HG03159 (cell line): ENCODE measurements around the gene CACHD1.
"Not testable (repeated sequence)": the region's sequence is repeated elsewhere in the genome, so short reads cannot be mapped to it uniquely, and the experiment has no call there.

Source experiments
- ATAC-seq: cut with Tn5 transposase; IDR thresholded peaks from one replicate; pipeline ENCODE4 v1.9.1; 2021; ENCODE audit warnings: mild to moderate bottlenecking, moderate library complexity; ENCODE audit not compliant: unreplicated experiment

Gene CACHD1

DNA sequence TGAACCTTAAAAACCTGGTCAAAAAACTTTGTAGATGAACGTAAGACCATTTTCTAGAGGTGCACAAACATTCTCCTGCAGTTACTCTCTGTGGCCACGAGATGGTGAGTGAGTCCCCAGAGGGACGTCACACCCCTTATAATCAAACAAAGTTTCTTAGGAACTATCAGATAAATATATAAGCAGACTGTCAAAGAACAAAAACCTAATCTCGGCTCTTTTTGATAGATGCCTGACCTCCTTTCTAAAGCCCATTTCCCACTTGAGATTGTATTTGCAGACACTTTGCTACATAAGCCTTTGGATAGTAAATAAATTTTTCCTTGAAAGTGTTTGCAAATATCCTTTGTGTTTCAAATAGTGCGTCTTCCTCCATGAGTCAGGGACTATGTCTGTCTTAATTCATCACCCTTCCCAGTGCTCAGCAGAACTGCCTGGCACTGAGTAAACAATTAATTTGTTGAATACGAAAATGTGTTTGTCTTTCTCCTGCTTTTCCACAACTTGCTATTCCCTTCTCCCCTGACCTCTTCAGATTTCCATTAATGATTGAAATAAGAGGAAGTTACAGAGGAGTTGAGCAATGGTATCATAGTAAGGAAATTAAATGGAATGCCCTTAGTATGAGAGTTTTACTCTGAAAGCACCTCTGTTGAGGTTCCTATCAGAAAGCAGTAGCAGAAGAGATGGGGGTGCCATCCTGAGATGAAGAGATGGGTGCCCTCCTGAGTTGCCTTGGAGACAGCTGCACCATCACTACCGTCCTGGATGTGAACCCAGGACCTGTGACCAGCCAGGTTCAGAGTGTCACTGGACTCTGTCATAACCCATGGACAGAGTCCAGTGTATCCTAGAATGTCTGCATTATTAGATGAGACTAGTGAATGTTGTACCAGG is 217.1 kb downstream of the CACHD1 start:
- peak; percentile 86 for ATAC-seq

GRCh38 chr1:64687725-64688327 is 217.9 kb downstream of the CACHD1 start:
- no peak for ATAC-seq

- no peak for ATAC-seq
Measured at GRCh38 chr1:64691626-64692025, 221.7 kb downstream of the CACHD1 start.

- ATAC-seq: no peak
Measured at GRCh38 chr1:64692911-64693310, 223.0 kb downstream of the CACHD1 start.

DNA sequence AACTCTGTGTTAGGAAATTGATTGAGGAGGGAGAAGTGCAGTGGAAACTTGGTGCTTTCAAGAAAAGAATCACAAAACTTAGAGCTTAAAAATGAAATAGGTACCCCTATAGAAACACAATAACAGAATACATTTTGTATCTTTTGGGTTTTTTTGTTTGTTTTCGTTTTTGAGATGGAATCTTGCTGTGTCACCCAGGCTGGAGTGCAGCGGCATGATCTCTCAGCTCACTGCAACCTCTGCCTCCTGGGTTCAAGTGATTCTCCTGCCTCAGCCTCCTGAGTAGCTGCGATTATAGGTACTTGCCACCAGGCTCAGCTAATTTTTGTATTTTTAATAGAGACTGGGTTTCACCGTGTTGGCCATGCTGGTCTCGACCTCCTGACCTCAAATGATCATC is 223.5 kb downstream of the CACHD1 start:
- no peak for ATAC-seq

GRCh38 chr1:64696879-64697278 is 226.9 kb downstream of the CACHD1 start:
- no peak for ATAC-seq

GRCh38 chr1:64699327-64699726 is 229.4 kb downstream of the CACHD1 start:
- ATAC-seq: no peak

DNA sequence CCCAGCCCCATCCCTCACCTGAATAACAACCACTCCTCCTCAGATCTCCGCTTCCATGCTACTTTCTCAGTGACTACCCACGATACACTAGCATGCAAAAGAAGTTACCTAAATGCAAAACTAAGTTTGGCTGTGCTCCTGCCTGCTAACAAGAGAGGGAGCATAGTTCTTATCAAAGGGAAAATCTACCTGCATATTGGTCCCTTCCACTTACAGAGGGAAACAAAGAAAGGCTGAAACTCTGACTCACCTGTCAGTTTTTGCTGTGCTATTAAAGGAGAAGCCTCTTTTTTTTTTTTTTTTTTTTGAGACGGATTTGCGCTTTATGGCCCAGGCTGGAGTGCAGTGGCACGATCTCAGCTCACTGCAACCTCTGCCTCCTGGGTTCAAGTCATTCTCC is 231.1 kb downstream of the CACHD1 start:
- no peak for ATAC-seq

DNA sequence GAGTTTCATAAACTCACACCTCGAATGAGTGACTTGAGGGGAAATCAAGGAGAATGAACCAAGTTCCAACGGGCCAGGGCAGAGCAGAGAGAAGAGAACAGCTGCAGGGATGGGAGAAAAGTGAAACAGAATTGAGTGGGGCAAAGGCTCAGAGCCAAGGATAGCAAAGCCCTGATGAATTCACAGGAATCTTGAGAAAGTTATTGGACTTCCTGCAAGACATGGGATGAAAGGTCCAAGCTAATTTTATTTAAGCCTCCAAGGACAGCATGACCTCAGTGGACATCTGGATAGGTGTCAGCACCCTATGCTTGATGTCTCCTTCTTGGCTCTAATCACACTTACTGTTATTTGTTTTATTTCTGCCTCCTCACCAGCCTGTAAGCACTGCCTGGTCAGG is 232.0 kb downstream of the CACHD1 start:
- no peak for ATAC-seq

- ATAC-seq: not testable (repeated sequence)
Measured at GRCh38 chr1:64702670-64703069, 232.7 kb downstream of the CACHD1 start.

DNA sequence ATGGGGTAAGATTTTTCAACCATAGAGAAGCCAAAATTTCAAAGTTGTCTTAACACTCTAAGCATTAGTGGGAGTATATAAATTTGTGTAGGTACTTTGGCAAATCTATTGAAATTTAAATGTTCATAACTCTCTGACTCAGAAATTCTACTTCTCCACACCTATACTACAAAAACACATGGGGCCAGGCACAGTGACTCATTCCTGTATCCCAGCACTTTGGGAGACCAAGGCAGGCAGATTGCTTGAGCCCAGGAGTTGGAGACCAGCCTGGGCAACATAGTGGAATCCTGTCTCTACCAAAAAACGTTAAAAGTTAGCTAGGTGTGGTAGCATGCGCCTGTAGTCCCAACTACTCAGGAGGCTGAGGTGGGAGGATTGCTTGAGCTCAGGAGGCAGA is 233.7 kb downstream of the CACHD1 start:
- no peak for ATAC-seq

DNA sequence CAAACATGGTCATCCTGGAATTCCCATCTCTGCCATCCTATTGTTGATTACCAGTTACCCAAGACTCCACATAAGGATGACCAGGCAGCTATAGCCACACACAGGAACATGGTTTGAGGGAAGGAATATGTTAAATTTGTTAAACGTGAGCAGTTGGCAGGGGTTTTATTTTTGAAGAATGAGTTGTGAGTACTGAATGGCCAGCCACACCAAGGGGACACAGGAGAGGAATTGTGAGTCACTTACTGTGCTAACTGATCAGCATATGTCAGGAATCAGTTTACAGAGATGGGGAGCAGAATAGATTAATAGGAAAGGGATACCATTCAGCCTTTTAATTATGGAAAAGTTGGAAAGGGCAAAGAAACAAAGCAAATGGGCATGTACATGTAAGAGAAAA is 235.7 kb downstream of the CACHD1 start:
- ATAC-seq: no peak

- no peak for ATAC-seq
Measured at GRCh38 chr1:64711266-64711665, 241.3 kb downstream of the CACHD1 start.

GRCh38 chr1:64712049-64712448 is 242.1 kb downstream of the CACHD1 start:
- no peak for ATAC-seq

GRCh38 chr1:64715186-64715585 is 245.3 kb downstream of the CACHD1 start:
- no peak for ATAC-seq

GRCh38 chr1:64721135-64721534 is 251.2 kb downstream of the CACHD1 start:
- no peak for ATAC-seq

GRCh38 chr1:64721576-64722145 is 251.7 kb downstream of the CACHD1 start:
- ATAC-seq: no peak

GRCh38 chr1:64727861-64728260 is 257.9 kb downstream of the CACHD1 start:
- ATAC-seq: no peak

GRCh38 chr1:64733581-64734286 is 263.8 kb downstream of the CACHD1 start:
- ATAC-seq: no peak

DNA sequence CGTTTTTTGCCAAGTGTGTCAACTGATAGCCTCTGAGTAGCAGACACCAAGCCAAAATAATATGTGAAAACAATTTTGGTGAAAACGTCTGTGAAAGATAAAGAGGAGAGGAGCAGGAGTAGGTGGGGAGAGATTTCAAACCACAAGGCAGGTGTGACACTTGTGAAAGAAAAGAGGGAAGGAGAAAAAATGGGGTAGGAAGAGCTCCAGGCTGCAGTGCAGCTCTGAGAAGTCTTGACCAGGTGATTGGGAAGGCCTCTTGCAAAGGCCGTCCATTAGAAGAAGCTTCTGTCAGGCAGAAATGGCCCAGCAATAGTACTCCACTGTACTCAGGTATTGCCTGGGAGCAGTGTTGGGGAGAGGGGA is 264.3 kb downstream of the CACHD1 start:
- no peak for ATAC-seq

- ATAC-seq: not testable (repeated sequence)
Measured at GRCh38 chr1:64740687-64741086, 270.8 kb downstream of the CACHD1 start.
